Neural cell (in vitro differentiated cells): Measurements from ENCODE around the gene MAP3K20. TPM values are rescaled to one million over a fixed set of nuclear protein-coding genes. Genes with fewer than 3 reads are reported as not detected.

Experiments
- H2AFZ ChIP-seq: fragments of 200-600, 300-800 bp; sonication (generic), shearing (Covaris generic); 2 replicates; pipeline ENCODE4 v1.6.0; 2014; ENCODE audit warnings: low read depth, mild to moderate bottlenecking, antibody characterized with exemption, low read length, moderate library complexity
- H3F3A ChIP-seq: fragments of 200-600 bp; shearing (Covaris generic); 2 replicates; pipeline ENCODE4 v1.6.1; 2016; ENCODE audit warnings: mild to moderate bottlenecking, moderate library complexity, mixed read lengths, antibody characterized with exemption, low read length; ENCODE audit not compliant: insufficient read depth, poor library complexity, severe bottlenecking
- H3K27ac ChIP-seq: fragments of 200-600, 300-800 bp; sonication (generic), shearing (Covaris generic); 2 replicates; pipeline ENCODE4 v1.5.1; 2014; ENCODE audit warnings: mild to moderate bottlenecking, low read length, moderate library complexity
- H3K27me3 ChIP-seq: fragments of 300-800, 200-600 bp; sonication (generic), shearing (Covaris generic); 2 replicates; pipeline ENCODE4 v1.6.0; 2014; ENCODE audit warnings: mild to moderate bottlenecking, low read depth, low read length, moderate library complexity; ENCODE audit not compliant: insufficient read depth
- H3K36me3 ChIP-seq: fragments of 300-800, 200-600 bp; sonication (generic), shearing (Covaris generic); 2 replicates; pipeline ENCODE4 v1.5.1; 2014; ENCODE audit warnings: mild to moderate bottlenecking, antibody characterized with exemption, low read length, moderate library complexity; ENCODE audit not compliant: insufficient read depth
- H3K4me2 ChIP-seq: fragments of 300-800, 200-600 bp; sonication (generic), shearing (Covaris generic); 2 replicates; pipeline ENCODE4 v1.6.0; 2014; ENCODE audit warnings: mild to moderate bottlenecking, low read length
- H3K4me3 ChIP-seq: fragments of 300-800, 200-600 bp; sonication (generic), shearing (Covaris generic); 2 replicates; pipeline ENCODE4 v1.5.1; 2014; ENCODE audit warnings: mild to moderate bottlenecking, low read length, moderate library complexity
- H3K79me2 ChIP-seq: fragments of 200-600 bp; shearing (Covaris generic); replicated peaks from 2 replicates; pipeline ENCODE4 v1.6.0; 2014; ENCODE audit warnings: mild to moderate bottlenecking, low read length, moderate library complexity; ENCODE audit not compliant: insufficient read depth
- H3K9ac ChIP-seq: fragments of 300-800, 200-600 bp; sonication (generic), shearing (Covaris generic); 2 replicates; pipeline ENCODE4 v1.6.1; 2016; ENCODE audit warnings: mild to moderate bottlenecking, low read length, mixed read lengths
- H3K9me2 ChIP-seq: fragments of 200-600 bp; shearing (Covaris generic); 2 replicates; pipeline ENCODE4 v1.6.1; 2016; ENCODE audit warnings: mild to moderate bottlenecking, low read length, mixed read lengths; ENCODE audit not compliant: insufficient read depth
- H3K9me3 ChIP-seq: fragments of 200-600, 300-800 bp; sonication (generic), shearing (Covaris generic); 2 replicates; pipeline ENCODE4 v1.6.1; 2016; ENCODE audit warnings: mild to moderate bottlenecking, mixed run types, low read length, moderate library complexity, mixed read lengths
- H4K20me1 ChIP-seq: fragments of 200-600 bp; shearing (Covaris generic); 2 replicates; pipeline ENCODE4 v1.6.1; 2016; ENCODE audit warnings: mild to moderate bottlenecking, mixed run types; ENCODE audit not compliant: insufficient read depth
- CTCF ChIP-seq: fragments of 450-650 bp; IDR thresholded peaks from 2 replicates; pipeline ENCODE4 v1.5.1; 2014; ENCODE audit warnings: antibody characterized with exemption, mild to moderate bottlenecking, moderate library complexity; ENCODE audit not compliant: poor library complexity, severe bottlenecking
- EP300 ChIP-seq: fragments of 450-650 bp; conservative IDR thresholded peaks from 2 replicates; pipeline ENCODE4 v1.6.1; 2014; ENCODE audit warnings: antibody characterized with exemption, mild to moderate bottlenecking, moderate library complexity; ENCODE audit not compliant: poor library complexity, severe bottlenecking
- EZH2 ChIP-seq: fragments of 200-600, 300-800 bp; shearing (Covaris generic), sonication (generic); IDR thresholded peaks from 2 replicates; pipeline ENCODE4 v1.6.1; 2014; ENCODE audit warnings: antibody characterized with exemption, low read length, borderline replicate concordance, mild to moderate bottlenecking; ENCODE audit not compliant: insufficient read depth, poor library complexity, severe bottlenecking
- MXI1 ChIP-seq: fragments of 450-650 bp; conservative IDR thresholded peaks from 2 replicates; pipeline ENCODE4 v1.6.1; 2014; ENCODE audit warnings: antibody characterized with exemption, mild to moderate bottlenecking; ENCODE audit not compliant: poor library complexity, severe bottlenecking
- POLR2AphosphoS5 ChIP-seq: IDR thresholded peaks from 2 replicates; pipeline ENCODE4 v1.6.1; 2012
- RAD21 ChIP-seq: fragments of 450-650 bp; conservative IDR thresholded peaks from 2 replicates; pipeline ENCODE4 v1.6.1; 2014; ENCODE audit warnings: antibody characterized with exemption, mild to moderate bottlenecking, moderate library complexity
- SMC3 ChIP-seq: fragments of 450-650 bp; conservative IDR thresholded peaks from 2 replicates; pipeline ENCODE4 v1.6.1; 2014; ENCODE audit warnings: antibody characterized with exemption, mild to moderate bottlenecking, moderate library complexity; ENCODE audit not compliant: poor library complexity
- TAF1 ChIP-seq: IDR thresholded peaks from 2 replicates; pipeline ENCODE4 v1.6.1; 2012; ENCODE audit warnings: low read depth
- polyA plus RNA-seq: library from polyadenylated mRNA; depleted of rRNA; stranded (reverse); fragments of >200 nt; gene quantifications from 2 replicates; pipeline ENCODE4 v1.2.3, GENCODE V29; 2014
- TF ChIP-seq, protein P1 (sequence below): IDR thresholded peaks from 2 replicates; pipeline ENCODE4 v1.6.1; 2012; ENCODE audit warnings: borderline replicate concordance

The MAP3K20 gene
- polyA plus RNA-seq, 1 donor from 2014 or later, result 0.48 TPM

DNA sequence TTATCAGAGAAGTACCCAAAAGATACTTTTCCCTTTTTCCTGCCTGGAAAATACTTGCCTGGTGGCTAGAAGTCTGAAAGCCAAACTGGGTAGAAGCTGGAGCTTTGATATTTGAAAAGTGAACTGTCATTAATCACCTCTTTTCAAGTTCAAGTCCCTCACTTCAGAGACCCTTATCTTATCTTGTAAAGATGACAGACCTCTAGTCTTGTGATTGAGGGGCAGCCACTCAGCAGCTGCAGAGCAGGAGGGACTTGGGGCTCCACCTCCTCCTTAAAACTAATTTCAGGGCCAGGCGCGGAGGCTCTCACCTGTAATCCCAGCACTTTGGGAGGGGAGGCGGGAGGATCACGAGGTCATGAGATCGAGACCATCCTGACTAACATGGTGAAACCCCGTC, 214.9 kb downstream of the MAP3K20 start:
- no peak overlapping the region for H3K4me2 ChIP-seq
- H3K9me3 ChIP-seq, result peaks cover 2% of the 10 kb centered on the region
- H3K9ac ChIP-seq, result no peak overlapping the region
- no peak overlapping the region for H3K4me3 ChIP-seq
- no peaks in the 10 kb centered on the region for H3K79me2 ChIP-seq
- no peaks in the 10 kb centered on the region for H3K36me3 ChIP-seq
- H4K20me1 ChIP-seq, result no peaks in the 10 kb centered on the region
- H3K9me2 ChIP-seq, result no peaks in the 10 kb centered on the region
- no peaks in the 10 kb centered on the region for H3F3A ChIP-seq
- no peaks in the 10 kb centered on the region for H3K27me3 ChIP-seq
- TF ChIP-seq, protein P1, sequence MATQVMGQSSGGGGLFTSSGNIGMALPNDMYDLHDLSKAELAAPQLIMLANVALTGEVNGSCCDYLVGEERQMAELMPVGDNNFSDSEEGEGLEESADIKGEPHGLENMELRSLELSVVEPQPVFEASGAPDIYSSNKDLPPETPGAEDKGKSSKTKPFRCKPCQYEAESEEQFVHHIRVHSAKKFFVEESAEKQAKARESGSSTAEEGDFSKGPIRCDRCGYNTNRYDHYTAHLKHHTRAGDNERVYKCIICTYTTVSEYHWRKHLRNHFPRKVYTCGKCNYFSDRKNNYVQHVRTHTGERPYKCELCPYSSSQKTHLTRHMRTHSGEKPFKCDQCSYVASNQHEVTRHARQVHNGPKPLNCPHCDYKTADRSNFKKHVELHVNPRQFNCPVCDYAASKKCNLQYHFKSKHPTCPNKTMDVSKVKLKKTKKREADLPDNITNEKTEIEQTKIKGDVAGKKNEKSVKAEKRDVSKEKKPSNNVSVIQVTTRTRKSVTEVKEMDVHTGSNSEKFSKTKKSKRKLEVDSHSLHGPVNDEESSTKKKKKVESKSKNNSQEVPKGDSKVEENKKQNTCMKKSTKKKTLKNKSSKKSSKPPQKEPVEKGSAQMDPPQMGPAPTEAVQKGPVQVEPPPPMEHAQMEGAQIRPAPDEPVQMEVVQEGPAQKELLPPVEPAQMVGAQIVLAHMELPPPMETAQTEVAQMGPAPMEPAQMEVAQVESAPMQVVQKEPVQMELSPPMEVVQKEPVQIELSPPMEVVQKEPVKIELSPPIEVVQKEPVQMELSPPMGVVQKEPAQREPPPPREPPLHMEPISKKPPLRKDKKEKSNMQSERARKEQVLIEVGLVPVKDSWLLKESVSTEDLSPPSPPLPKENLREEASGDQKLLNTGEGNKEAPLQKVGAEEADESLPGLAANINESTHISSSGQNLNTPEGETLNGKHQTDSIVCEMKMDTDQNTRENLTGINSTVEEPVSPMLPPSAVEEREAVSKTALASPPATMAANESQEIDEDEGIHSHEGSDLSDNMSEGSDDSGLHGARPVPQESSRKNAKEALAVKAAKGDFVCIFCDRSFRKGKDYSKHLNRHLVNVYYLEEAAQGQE, result no peak
- no peak for TF ChIP-seq POLR2AphosphoS5
- no peak for TF ChIP-seq EZH2
- TF ChIP-seq RAD21, result no peak
- TF ChIP-seq TAF1, result no peak
- TF ChIP-seq CTCF, result no peak
- H3K27ac ChIP-seq, result no peak overlapping the region
- no peak overlapping the region for H2AFZ ChIP-seq

DNA sequence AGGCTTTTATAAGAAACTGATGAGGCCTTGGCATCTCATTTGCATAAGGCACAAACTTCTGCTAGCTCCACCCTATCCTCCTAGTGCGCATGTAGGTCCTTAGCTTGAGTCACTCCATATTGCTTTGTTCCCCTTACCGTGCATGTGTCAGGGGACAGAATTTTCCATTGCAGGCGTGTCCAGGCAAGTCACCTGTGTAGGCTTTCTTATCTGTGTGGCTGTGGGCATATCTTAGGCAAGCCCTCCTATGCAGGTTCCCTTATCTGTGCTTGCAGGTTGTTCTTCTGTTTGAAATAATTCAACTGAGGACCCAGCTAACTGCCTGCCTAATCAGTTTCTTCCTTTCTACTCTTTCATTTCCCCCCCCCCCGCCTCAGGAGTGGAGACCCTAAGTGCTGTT, 215.8 kb downstream of the MAP3K20 start:
- Histone ChIP-seq H3K36me3 (no peaks in the 10 kb centered on the region), H3K9me3 (peaks cover 3% of the 10 kb centered on the region), H3K27me3 (no peaks in the 10 kb centered on the region), H3K79me2 (no peaks in the 10 kb centered on the region), H4K20me1 (no peaks in the 10 kb centered on the region), H3F3A (no peaks in the 10 kb centered on the region), H3K4me2 (no peak overlapping the region), H3K9me2 (no peaks in the 10 kb centered on the region), H3K4me3 (no peak overlapping the region), H3K27ac (no peak overlapping the region), H2AFZ (no peak overlapping the region), H3K9ac (no peak overlapping the region)
- TF ChIP-seq EP300 (no peak), MXI1 (no peak), TAF1 (no peak), EZH2 (no peak), POLR2AphosphoS5 (no peak), SMC3 (no peak), CTCF (no peak), RAD21 (no peak)
- TF ChIP-seq, protein P1, result no peak
